Type B pancreatic cell (in vitro differentiated cells): ENCODE measurements around the gene DIRAS3. TPM values are rescaled to one million over a fixed set of nuclear protein-coding genes. Genes with fewer than 3 reads are reported as not detected.
"Not testable (repeated sequence)": the region's sequence is repeated elsewhere in the genome, so short reads cannot be mapped to it uniquely, and the experiment has no call there.

Source experiments
- DNase-seq: peaks from one replicate; pipeline ENCODE4 v3.0.0; 2021; ENCODE audit warnings: mixed read lengths; ENCODE audit not compliant: unreplicated experiment; ENCODE audit errors: extremely low spot score
- H3K27ac Mint-ChIP-seq: 2 replicates; pipeline ENCODE4 v1.8.0; 2021; ENCODE audit warnings: mild to moderate bottlenecking, mixed read lengths
- H3K27me3 Mint-ChIP-seq: 2 replicates; pipeline ENCODE4 v1.8.0; 2021; ENCODE audit warnings: mixed read lengths
- H3K36me3 Mint-ChIP-seq: 2 replicates; pipeline ENCODE4 v1.8.0; 2021; ENCODE audit warnings: mixed read lengths
- H3K4me1 Mint-ChIP-seq: one replicate; pipeline ENCODE4 v1.8.0; 2021; ENCODE audit warnings: mixed read lengths; ENCODE audit not compliant: unreplicated experiment
- H3K4me3 Mint-ChIP-seq: 2 replicates; pipeline ENCODE4 v1.8.0; 2021; ENCODE audit warnings: mild to moderate bottlenecking, mixed read lengths
- H3K9me3 Mint-ChIP-seq: 2 replicates; pipeline ENCODE4 v1.8.0; 2021; ENCODE audit warnings: mixed read lengths
- CTCF ChIP-seq: fragments of 200-600 bp; sonication (generic); conservative IDR thresholded peaks from 2 replicates; pipeline ENCODE4 v1.5.0; 2021; ENCODE audit warnings: antibody characterized with exemption, mild to moderate bottlenecking
- total RNA-seq: library from RNA; stranded (reverse); gene quantifications from 2 replicates; pipeline ENCODE4 v1.2.1, GENCODE V29; 2021; ENCODE audit warnings: low replicate concordance

The DIRAS3 gene
- total RNA-seq, 1 donor from 2014 or later, result 4.4 TPM

DNA sequence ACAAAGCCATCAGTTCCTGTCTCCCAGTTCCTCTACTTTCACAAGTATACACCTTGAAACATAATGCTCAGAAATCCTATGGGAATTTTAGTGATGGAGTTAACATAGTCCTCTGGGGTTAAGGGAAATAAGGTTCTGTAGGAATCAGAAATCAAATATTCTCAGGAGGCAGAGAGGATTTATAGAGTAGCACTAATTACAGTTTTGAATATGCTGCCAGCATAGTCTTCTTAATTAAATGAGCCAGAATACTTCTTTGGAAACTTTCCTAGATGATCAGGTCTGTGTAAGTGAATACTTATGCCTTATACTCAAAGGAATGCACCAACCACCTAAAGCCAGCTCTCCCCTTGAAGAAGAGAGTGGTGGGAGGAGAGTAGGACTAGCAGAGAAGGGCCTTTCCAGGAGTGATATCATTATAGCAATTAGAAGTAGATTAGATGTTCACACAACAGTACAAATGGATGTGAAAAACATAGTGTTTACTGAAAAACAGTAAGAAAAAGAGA is 31.4 kb upstream of the DIRAS3 start:
- no peak for TF ChIP-seq CTCF
- Mint-ChIP-seq H3K36me3 (no peaks in the 10 kb centered on the region), H3K4me3 (no peak overlapping the region), H3K27me3 (no peaks in the 10 kb centered on the region), H3K4me1 (no peaks in the 10 kb centered on the region), H3K9me3 (no peaks in the 10 kb centered on the region), H3K27ac (no peak overlapping the region)
- DNase-seq, result no peak

GRCh38 chr1:68078647-68079046 is 28.2 kb upstream of the DIRAS3 start:
- no peak overlapping the region for H3K4me3 Mint-ChIP-seq

GRCh38 chr1:68074472-68074871 is 24.0 kb upstream of the DIRAS3 start:
- no peaks in the 10 kb centered on the region for H3K4me1 Mint-ChIP-seq

More at GRCh38 chr1:68078647-68079046, 28.2 kb upstream of the DIRAS3 start:
- no peak for TF ChIP-seq CTCF
- Mint-ChIP-seq H3K4me1 (no peaks in the 10 kb centered on the region), H3K27ac (no peak overlapping the region), H3K27me3 (no peaks in the 10 kb centered on the region), H3K9me3 (peaks cover 8% of the 10 kb centered on the region), H3K36me3 (no peaks in the 10 kb centered on the region)
- no peak for DNase-seq

DNA sequence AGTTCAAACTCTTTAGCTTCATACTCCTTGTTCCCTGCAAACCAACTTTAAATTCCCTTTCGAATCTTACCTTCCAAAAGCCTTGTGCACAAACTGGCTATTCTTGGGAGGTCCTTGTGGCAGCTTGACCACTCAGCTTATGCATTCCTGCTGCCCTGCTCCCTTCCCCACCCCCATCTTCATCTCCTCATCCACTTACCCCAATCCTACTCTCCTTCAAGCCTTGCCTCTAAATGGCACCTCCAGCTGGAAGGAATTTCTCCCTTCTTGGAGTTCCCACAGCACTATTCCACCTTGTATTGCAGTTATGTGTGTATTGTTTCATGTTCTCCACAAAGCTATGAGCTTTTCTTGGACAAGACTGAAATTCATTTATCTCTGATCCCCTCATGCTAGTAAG is 15.3 kb upstream of the DIRAS3 start:
- Mint-ChIP-seq H3K4me3 (no peak overlapping the region), H3K4me1 (no peaks in the 10 kb centered on the region), H3K36me3 (no peaks in the 10 kb centered on the region), H3K27me3 (no peaks in the 10 kb centered on the region), H3K27ac (no peak overlapping the region), H3K9me3 (peaks cover 4% of the 10 kb centered on the region)
- no peak for TF ChIP-seq CTCF
- DNase-seq, result no peak

More at GRCh38 chr1:68074472-68074871, 24.0 kb upstream of the DIRAS3 start:
- Mint-ChIP-seq H3K36me3 (no peaks in the 10 kb centered on the region), H3K27ac (no peak overlapping the region), H3K4me3 (no peak overlapping the region), H3K9me3 (peaks cover 8% of the 10 kb centered on the region), H3K27me3 (no peaks in the 10 kb centered on the region)
- DNase-seq, result no peak
- no peak for TF ChIP-seq CTCF

DNA sequence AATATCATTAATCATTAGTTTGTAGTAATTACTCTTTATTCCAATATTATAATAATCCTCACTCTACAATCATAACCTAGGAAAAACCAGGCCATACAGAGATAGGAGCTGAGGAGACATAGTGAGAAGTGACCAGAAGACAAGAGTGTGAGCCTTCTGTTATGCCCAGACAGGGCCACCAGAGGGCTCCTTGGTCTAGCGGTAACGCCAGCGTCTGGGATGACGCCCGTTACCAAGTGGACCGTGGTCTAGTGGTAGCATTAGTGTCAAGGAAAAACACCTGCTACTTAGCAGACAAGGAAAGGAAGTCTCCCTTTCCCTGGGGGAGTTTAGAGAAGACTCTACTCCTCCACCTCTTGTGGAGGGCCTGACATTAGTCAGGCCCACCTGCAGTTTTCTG is 7.6 kb upstream of the DIRAS3 start:
- not testable (repeated sequence) for H3K27ac Mint-ChIP-seq, H3K27me3 Mint-ChIP-seq, H3K4me1 Mint-ChIP-seq, H3K36me3 Mint-ChIP-seq, H3K4me3 Mint-ChIP-seq, DNase-seq
- TF ChIP-seq CTCF, result peak; percentile 39
- peaks cover 10% of the 10 kb centered on the region for H3K9me3 Mint-ChIP-seq

DNA sequence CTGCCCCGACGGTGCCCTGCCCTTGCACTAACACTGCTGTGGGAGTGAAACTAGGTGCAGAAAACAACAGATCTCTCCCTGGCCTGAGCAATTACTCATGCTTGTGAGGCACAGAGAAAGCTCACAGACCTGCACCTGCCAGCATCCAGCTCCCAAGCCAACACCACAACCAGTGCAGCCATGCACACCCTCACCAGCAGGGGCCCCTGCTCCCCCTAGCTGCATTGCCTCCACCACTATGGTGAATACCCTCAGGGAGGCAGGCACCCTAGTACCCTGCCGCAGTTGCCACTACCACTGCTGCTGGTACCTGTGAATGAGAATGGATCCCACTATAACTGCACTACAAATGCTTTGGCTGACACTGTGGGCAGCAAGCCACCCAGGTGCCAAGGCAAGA is 7.1 kb upstream of the DIRAS3 start:
- Mint-ChIP-seq H3K27me3 (no peaks in the 10 kb centered on the region), H3K4me3 (no peak overlapping the region), H3K4me1 (no peaks in the 10 kb centered on the region), H3K9me3 (peaks cover 10% of the 10 kb centered on the region), H3K36me3 (no peaks in the 10 kb centered on the region), H3K27ac (no peak overlapping the region)
- TF ChIP-seq CTCF, result no peak
- no peak for DNase-seq
